HUDEP-2 (cell line): ENCODE data around the gene SLC1A2.

ENCODE experiments used
- DNase-seq, 76 experiments: peaks; one replicate each; lab custom pipeline; 2025; ENCODE audit not compliant: unreplicated experiment in 76 of 76; lab: John Stamatoyannopoulos, UW

SLC1A2 gene

GRCh38 chr11:35248558-35249323 lies 170.6 kb downstream of the SLC1A2 start:
- DNase-seq = no peak

- DNase-seq = no peak
These were observed 171.5 kb downstream of the SLC1A2 start for GRCh38 chr11:35247863-35248262.

DNA sequence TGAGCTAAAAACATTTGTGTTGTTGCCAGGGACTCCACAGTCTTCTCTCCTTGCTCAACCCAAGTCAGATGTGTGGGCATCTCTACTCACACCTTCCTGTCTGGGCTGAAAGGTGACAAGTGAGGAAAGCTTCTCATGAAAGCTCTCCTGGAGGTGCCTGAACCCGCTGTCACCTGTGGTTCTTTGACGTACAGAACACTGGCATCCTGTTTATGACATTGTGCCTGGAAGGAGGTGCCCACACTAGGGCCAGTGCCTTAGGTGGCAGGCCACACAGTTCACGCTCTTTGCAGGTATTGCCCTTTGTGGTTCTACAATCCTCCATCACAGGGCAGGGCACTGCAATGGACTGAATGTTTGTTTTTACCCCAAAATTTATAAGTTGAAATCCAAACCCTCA lies 171.9 kb downstream of the SLC1A2 start:
- DNase-seq = no peak

- DNase-seq = no peak
These were observed 172.6 kb downstream of the SLC1A2 start for GRCh38 chr11:35246745-35247144.

- no peak for DNase-seq
These were observed 173.6 kb downstream of the SLC1A2 start for GRCh38 chr11:35245786-35246185.

DNA sequence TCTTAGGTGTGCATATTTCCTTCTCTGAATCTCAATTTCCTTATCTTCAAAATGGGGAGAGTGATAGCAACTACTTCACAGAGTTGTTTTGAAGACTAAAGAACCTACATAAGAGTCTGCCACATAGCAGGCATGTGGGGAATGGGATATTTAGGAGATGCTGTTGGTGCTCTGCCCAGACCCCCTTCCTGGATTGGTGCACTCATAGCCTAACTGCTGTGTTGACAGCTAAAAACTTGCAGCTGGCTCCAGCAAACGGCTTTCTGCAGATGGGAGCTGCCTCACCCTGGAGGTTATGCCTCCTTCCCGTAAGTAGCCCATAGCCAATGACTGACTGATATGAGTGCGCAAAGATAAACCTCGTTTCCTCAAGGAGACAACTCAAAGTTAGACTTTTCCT lies 174.3 kb downstream of the SLC1A2 start:
- DNase-seq = no peak

- DNase-seq = no peak
These were observed 175.6 kb downstream of the SLC1A2 start for GRCh38 chr11:35243774-35244173.

GRCh38 chr11:35242412-35243242 lies 176.7 kb downstream of the SLC1A2 start:
- no peak for DNase-seq

- DNase-seq = no peak
These were observed 177.8 kb downstream of the SLC1A2 start for GRCh38 chr11:35241531-35241930.

DNA sequence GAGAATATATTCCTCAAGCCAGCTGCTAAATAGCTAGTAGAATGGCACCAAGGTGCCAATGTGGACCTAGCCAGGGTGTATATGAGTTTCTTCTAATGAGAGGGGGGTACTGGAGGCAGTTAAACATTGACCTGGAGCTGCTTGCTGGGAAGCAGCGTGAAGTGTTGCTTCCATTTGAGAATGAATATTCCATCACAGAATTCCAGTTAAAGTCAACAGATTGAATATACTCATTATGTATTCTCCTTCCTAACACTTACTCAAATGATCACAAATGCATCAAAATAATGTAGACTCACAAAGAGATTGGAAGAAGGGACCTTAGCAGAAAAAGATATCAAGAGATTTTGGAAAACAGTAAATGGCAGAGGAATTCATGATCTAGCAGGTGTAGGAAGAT lies 178.3 kb downstream of the SLC1A2 start:
- DNase-seq = no peak

- DNase-seq = no peak
These were observed 179.8 kb downstream of the SLC1A2 start for GRCh38 chr11:35239471-35240075.

GRCh38 chr11:35238882-35239281 lies 180.5 kb downstream of the SLC1A2 start:
- DNase-seq = no peak

DNA sequence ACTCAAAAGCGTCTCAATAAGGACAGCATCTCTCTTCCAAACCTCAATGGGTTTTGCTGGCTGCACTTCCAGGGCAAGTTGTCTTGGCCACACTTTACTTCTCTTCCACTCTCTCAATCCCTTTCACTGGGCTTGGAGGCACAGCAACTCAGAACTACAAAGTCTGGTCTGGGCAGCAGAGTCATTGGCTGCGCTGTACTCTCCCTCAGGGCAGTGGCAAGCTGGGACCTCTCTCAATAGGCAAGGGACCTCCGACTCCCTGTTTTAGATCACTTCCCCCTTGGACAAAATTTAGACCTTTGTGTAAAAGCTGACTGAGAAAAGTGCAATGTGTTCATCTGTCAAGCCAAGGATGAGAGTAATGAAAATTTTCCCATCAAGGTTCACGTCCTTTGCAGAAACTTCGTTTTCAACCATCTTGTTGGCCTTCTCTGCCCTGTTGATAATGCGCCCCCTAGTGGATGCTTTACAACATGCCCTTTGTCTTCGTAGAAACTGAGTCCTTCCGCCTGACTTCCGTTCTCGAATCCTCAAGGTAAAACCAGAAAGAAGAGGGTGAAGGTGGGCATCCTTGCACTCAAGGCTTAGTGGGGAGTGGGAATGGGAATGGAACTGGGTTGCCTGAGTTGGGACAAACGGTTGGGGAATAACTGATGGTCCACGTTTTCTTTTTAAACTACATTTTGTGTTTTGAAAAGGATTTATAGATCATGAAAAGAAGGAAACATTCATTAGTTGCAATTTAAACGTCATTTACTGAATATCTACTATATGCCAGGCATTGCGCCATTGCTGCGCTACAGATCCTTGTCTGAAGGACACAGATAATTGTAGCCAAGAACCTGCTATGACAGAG lies 181.3 kb downstream of the SLC1A2 start:
- DNase-seq = peak in 52 of 76 experiments; percentile 1 to 69 (median 32)

GRCh38 chr11:35237351-35237750 lies 182.0 kb downstream of the SLC1A2 start:
- DNase-seq = no peak

DNA sequence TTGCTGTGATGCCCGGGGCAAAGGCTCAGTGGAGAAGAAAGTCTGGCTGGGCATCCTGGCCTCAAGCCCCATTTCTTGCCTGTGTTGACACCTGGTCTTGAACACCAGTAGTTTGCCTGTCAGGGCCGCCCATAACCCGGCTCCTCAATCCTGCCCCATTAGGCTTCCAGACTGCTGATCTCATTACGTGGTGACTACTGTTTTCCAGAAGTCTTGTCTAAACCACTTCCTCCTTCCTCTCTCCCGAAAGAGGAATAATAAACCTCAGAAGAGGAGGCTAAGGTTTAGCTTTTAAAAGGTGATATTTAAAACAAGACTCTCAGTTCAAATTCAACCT lies 182.7 kb downstream of the SLC1A2 start:
- no peak for DNase-seq

- DNase-seq = peak in 6 of 76 experiments; percentile 1 to 30 (median 6)
These were observed 183.3 kb downstream of the SLC1A2 start for GRCh38 chr11:35235936-35236666.

- DNase-seq = no peak
These were observed 183.9 kb downstream of the SLC1A2 start for GRCh38 chr11:35235498-35235897.

DNA sequence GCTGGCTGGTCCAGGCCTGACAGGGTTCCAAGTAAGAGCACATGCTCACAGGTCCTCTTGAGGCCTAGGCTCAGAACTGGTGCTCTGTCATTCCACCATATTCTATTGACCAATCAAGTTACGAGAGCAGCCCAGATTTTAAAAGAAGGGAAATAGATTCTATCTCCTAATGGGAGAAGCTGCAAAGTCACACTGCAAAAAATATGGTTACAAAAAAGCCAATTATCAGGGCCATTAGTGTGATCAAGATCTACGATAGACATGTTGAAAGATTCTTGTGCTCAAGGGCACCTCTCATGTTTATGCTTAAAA lies 184.2 kb downstream of the SLC1A2 start:
- no peak for DNase-seq

GRCh38 chr11:35234460-35235156 lies 184.8 kb downstream of the SLC1A2 start:
- no peak for DNase-seq

DNA sequence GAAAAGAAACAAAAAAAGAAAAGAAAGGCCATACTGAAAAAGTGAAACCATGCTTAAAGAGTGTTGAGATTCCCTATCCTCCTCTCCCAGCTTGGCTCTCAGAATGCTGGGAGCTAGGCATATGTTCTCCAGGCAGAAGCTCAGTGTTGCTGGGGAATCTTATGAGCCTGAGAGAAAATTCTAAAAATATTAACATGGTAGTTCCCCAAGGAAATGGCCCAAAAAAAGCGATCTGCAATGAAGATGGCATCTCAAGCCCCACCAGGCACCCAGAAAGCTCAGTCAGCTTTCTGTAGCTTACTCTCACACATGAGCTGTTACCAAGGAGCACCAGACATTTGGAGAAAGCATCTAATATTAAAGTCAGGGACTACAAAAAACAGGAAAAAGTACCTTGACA lies 185.8 kb downstream of the SLC1A2 start:
- DNase-seq = no peak
